ENCODE results near the gene GALC.
A peak's percentile ranks its signal among the peaks of the same experiment; 100 is the strongest.

The GALC gene

DNA sequence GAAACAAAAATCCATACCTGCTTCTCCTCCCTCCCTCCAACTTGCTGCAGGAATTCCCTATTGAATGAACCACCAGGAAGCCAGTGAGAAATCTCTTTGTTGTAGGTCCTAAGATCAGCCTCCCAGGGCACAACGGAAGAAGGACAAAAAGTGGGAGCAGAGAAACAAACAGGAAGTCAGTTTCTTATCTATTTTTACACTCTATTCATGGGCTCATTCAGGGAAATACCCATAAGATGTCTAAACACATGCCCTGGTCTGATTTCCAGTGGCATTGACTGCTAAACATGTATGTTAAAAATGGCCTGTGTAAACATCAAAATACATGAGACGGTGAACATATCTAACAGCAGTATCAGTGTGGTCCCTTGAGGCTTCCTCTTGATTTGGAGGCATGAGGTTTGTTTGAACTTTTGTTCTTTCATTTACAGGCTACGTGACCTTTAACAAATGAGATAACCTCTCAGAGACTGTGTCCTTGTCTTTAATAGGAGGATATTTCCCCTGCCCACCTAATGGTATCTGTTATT is 30.7 kb upstream of the GALC start:
- in situ Hi-C loops (cut with HindIII; ENCODE audit: low sequenced_read_pairs), result no loop called here
- DNase-seq (ENCODE audit: low read depth), result no peak
- H3K4me3 ChIP-seq (ENCODE audit: low read depth, low read length), result no peak overlapping the region
- TF ChIP-seq CTCF (IDR thresholded peaks at IDR 0.05; ENCODE audit: low read depth, low read length, missing control alignments), result no peak

GRCh38 chr14:88017535-88017934 is 24.6 kb upstream of the GALC start:
- no peak overlapping the region for H3K4me3 ChIP-seq (ENCODE audit: low read depth, low read length)
- in situ Hi-C loops (cut with HindIII; ENCODE audit: low sequenced_read_pairs), result no loop called here
- no peak for DNase-seq (ENCODE audit: low read depth)
- TF ChIP-seq CTCF (IDR thresholded peaks at IDR 0.05; ENCODE audit: low read depth, low read length, missing control alignments), result no peak

DNA sequence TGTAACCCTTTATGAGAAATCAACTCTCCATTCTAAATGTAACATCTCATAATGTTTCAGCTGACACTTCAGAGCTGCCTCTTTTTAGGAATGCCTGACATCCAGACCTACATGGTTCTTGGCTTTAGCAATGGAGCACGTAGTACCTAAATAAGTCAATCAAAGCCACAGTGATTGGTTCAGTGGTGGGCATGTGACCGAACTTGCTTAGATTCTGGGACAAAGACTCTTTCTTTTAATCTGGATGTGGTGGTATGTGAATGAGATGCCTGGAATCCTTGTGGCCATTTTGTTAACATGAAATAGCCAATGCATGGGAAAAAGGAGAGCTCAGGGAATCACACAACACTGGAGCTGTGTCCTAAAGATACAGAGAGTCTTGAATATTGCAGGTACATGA is 23.8 kb upstream of the GALC start:
- no peak overlapping the region for H3K4me3 ChIP-seq (ENCODE audit: low read depth, low read length)
- no peak for TF ChIP-seq CTCF (IDR thresholded peaks at IDR 0.05; ENCODE audit: low read depth, low read length, missing control alignments)
- in situ Hi-C loops (cut with HindIII; ENCODE audit: low sequenced_read_pairs), result no loop called here
- DNase-seq (ENCODE audit: low read depth), result no peak

- H3K4me3 ChIP-seq (ENCODE audit: low read depth, low read length), result no peak overlapping the region
- in situ Hi-C loops (cut with HindIII; ENCODE audit: low sequenced_read_pairs), result no loop called here
- peak; percentile 97 for TF ChIP-seq CTCF (IDR thresholded peaks at IDR 0.05; ENCODE audit: low read depth, low read length, missing control alignments)
- DNase-seq (ENCODE audit: low read depth), result peak; percentile 45
These were observed 20.9 kb upstream of the GALC start for GRCh38 chr14:88013750-88014349.

DNA sequence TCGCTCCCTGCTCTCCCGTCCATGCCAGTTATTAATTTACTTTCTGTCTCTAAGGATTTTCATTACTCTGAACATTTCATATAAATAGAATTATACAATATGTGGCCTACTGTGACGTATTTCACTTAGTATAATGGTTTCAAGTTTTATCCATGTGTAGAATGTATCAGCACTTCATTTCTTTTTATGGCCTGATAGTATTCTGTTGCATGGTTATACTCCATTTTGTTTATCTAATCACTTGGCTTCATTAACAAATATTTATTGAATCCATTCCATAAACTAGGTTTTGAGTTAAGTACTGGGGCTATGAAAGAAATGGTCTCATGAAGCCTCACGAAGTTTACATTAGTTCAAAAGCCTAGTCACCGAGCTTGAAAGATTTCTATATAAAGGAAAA is 19.5 kb upstream of the GALC start:
- in situ Hi-C loops (cut with HindIII; ENCODE audit: low sequenced_read_pairs), result no loop called here
- TF ChIP-seq CTCF (IDR thresholded peaks at IDR 0.05; ENCODE audit: low read depth, low read length, missing control alignments), result no peak
- no peak overlapping the region for H3K4me3 ChIP-seq (ENCODE audit: low read depth, low read length)
- DNase-seq (ENCODE audit: low read depth), result no peak

DNA sequence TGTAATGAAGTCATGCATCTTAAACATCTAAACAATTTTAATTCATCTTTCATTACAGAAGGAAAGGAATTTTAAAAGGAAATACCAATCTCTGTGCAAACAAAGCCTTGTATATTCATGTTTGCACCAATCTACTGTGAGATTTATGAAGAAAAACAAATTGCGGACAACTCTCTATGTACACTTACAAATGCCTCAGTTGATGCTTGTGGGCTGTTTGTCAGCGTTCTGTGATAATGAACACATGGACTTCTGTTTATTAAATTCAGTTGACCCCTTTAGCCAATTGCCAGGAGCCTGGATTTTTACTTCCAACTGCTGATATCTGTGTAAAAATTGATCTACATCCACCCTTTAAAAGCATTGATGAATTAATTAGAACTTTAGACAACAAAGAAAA is 17.3 kb upstream of the GALC start:
- in situ Hi-C loops (cut with HindIII; ENCODE audit: low sequenced_read_pairs), result no loop called here
- no peak overlapping the region for H3K4me3 ChIP-seq (ENCODE audit: low read depth, low read length)
- DNase-seq (ENCODE audit: low read depth), result no peak
- no peak for TF ChIP-seq CTCF (IDR thresholded peaks at IDR 0.05; ENCODE audit: low read depth, low read length, missing control alignments)

Measured in astrocyte of the cerebellum (primary cell).